Stimulated activated effector memory CD8-positive, alpha-beta T cell treated with anti-CD3 and anti-CD28 coated beads, Interleukin-12 subunit alpha, Interleukin-12 subunit beta, amount 100 ng/mL, for 72 hours (primary cell): ENCODE measurements around the gene SLIT3.
A peak's percentile ranks its signal among the peaks of the same experiment; 100 is the strongest.
"Not testable (repeated sequence)": the region's sequence is repeated elsewhere in the genome, so short reads cannot be mapped to it uniquely, and the experiment has no call there.

Experiments used
- ATAC-seq: fragments of 150-1000 bp; cut with Tn5 transposase; 2 replicates; pipeline ENCODE4 v1.10.0; 2021
- DNase-seq, 2 donors: peaks; one replicate each; pipeline ENCODE4 v3.0.0; 2021 to 2022; ENCODE audit warnings: low spot score in 2 of 2
- H3K27ac Mint-ChIP-seq: one replicate; pipeline ENCODE4 v1.8.0; 2022; ENCODE audit warnings: mild to moderate bottlenecking, mixed read lengths
- H3K36me3 Mint-ChIP-seq: one replicate; pipeline ENCODE4 v1.8.0; 2022; ENCODE audit warnings: mild to moderate bottlenecking, mixed read lengths
- H3K4me1 Mint-ChIP-seq: one replicate; pipeline ENCODE4 v1.8.0; 2022; ENCODE audit warnings: mixed read lengths
- H3K4me3 Mint-ChIP-seq: one replicate; pipeline ENCODE4 v1.8.0; 2022; ENCODE audit warnings: mild to moderate bottlenecking, mixed read lengths
- H3K9me3 Mint-ChIP-seq: one replicate; pipeline ENCODE4 v1.8.0; 2022; ENCODE audit warnings: mixed read lengths

SLIT3 gene

DNA sequence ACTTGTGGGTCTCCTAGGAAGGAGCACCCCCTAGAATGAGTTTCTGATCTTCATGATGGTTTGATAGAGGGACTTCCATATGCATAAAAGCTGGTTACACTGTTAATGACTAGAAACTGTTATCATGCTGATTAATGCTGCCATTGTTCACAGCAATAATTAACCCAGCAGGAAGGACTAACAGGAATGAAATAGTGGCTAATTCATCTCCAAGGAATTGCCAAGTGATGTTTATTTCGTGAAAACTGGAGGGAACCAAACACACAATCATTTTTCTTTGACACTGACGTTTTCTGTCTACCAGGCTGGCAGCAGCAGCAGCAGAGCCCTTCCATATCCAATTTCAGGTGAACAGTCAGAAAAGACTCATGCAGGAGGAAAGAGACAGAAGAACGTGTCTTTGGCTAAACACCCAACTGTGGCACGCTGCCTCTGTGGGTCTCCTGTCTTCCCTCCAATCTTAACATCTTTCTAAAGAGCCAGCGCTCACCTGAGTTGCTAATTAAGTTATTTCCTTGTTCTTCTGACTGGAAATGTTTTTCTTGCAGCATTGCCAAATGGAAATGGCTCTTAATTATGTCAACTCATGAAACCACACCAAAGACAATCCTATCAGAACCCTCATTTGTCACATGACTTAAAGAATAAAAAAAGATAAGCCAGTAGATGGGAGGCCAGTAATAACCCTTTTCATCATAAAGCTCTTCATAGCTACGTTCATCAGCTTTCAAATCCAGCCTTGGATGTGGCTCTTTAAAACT lies 181.5 kb downstream of the SLIT3 start:
- Mint-ChIP-seq H3K9me3 (no peaks in the 10 kb centered on the region), H3K27ac (no peak overlapping the region)

DNA sequence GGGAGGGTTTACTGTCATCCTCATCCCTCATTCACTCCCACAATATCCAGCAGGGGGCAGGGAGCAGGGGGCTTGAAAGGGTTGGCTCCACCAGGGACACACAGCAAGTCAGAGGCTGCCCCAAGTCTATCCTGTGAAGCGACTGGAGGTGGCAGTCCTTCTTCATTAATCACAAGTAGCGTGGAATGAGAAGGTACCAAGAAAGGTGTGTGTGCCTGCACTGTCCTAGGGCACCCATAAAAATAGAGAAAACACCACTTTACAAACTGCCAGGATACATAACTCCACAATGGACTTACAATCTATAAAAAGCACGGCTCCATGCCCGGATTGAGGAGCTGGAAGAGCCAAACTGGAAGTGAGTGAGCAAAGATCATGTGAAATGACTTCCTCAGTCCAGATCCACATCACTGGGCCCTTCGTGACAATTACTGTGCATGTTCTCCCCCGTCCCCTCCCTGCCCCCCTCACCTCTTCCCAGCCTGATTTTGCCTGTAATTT lies 183.9 kb downstream of the SLIT3 start:
- DNase-seq (no peak), ATAC-seq (peak; percentile 26)
- no peaks in the 10 kb centered on the region for H3K36me3 Mint-ChIP-seq
- H3K27ac Mint-ChIP-seq, result no peak overlapping the region
- H3K9me3 Mint-ChIP-seq, result no peaks in the 10 kb centered on the region
- H3K4me1 Mint-ChIP-seq, result no peaks in the 10 kb centered on the region
- H3K4me3 Mint-ChIP-seq, result no peak overlapping the region

More for the DNA sequence above, 181.5 kb downstream of the SLIT3 start:
- ATAC-seq (no peak), DNase-seq (no peak)
- Mint-ChIP-seq H3K36me3 (no peaks in the 10 kb centered on the region), H3K4me3 (no peak overlapping the region), H3K4me1 (no peaks in the 10 kb centered on the region)

DNA sequence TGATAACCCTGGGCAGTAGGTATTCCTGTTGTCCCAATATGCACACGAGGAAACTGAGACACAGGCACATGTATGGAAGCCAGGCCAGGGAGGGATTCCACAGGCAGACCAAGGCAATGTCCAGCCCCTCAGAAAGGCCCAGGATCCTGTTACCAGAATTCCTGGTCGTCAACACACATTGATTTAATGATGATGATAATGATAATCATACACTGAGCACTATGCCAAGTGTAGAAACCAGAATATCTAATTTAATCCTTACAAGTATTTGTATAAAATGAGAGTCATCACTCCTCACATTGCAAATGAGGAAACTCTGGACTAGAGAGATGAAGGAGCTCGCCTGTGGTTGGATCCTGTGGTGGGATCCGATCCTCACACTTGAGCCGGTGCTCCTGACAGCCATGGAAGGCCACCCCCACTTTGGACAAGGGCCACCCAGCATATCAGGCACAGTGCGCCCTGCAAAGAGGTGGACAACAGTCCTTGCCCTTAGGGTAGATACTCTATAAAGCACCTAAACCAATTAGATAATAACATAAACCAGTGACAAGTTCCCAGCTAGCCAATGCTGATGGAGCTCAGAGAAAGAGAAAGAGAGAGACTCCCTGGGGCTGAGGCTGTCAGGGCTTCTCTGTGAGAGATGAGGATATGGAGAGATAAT lies 185.3 kb downstream of the SLIT3 start:
- no peaks in the 10 kb centered on the region for H3K4me1 Mint-ChIP-seq
- no peak overlapping the region for H3K4me3 Mint-ChIP-seq
- ATAC-seq (no peak), DNase-seq (no peak)
- H3K27ac Mint-ChIP-seq, result no peak overlapping the region
- no peaks in the 10 kb centered on the region for H3K36me3 Mint-ChIP-seq
- no peaks in the 10 kb centered on the region for H3K9me3 Mint-ChIP-seq

DNA sequence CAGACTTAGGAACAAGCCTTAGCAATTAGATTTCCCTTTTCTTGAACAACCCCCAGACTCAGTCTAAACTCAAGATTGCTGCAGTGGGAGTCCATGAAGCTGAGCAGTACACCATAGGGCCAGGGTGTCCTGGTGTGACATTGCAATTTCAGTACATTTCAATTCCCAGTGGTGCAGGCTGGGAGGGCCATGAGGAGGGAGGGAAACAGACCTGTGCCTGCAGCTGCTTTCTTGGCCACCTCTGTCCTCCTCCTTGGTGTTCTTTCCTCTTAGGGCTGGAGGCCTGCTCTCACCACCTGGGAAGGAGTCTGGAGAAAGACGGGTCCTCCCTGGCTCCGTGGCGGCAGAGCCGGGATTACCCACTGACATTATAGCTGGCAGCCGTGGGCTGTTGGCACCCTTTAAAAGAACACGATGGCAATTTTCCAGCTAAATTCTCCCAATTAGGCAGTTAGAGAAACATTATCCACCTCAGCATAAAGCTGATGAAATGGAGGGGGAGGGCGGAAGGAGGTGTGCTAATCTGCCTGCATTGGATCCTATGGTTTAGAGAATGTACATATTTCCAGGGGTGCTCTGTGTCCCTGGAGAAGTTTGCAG lies 186.4 kb downstream of the SLIT3 start:
- Mint-ChIP-seq H3K36me3 (no peaks in the 10 kb centered on the region), H3K9me3 (no peaks in the 10 kb centered on the region), H3K27ac (no peak overlapping the region), H3K4me1 (no peaks in the 10 kb centered on the region), H3K4me3 (no peak overlapping the region)
- DNase-seq (no peak), ATAC-seq (no peak)

DNA sequence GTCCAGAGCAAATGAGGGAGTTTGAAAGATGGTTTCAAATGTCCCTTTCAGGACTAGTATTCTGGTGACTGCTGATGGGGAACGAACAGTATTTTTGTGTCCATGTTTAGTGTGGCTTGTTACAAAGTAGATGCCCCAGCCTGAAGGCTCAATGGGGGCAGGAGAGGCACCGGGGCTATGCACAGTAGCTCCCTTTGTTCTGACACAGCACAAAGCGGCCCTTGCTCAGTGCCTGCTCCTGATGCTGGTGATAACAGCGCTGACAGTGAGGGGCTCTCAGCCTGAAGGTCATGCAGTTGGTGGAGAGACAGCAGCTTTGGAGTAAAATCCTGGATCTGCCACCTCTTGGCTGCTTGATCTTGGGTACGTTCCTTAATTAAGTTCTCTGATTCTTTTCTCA lies 188.9 kb downstream of the SLIT3 start:
- H3K9me3 Mint-ChIP-seq, result no peaks in the 10 kb centered on the region
- H3K4me1 Mint-ChIP-seq, result no peaks in the 10 kb centered on the region
- ATAC-seq (no peak), DNase-seq (no peak)
- H3K36me3 Mint-ChIP-seq, result no peaks in the 10 kb centered on the region
- no peak overlapping the region for H3K4me3 Mint-ChIP-seq
- H3K27ac Mint-ChIP-seq, result no peak overlapping the region

DNA sequence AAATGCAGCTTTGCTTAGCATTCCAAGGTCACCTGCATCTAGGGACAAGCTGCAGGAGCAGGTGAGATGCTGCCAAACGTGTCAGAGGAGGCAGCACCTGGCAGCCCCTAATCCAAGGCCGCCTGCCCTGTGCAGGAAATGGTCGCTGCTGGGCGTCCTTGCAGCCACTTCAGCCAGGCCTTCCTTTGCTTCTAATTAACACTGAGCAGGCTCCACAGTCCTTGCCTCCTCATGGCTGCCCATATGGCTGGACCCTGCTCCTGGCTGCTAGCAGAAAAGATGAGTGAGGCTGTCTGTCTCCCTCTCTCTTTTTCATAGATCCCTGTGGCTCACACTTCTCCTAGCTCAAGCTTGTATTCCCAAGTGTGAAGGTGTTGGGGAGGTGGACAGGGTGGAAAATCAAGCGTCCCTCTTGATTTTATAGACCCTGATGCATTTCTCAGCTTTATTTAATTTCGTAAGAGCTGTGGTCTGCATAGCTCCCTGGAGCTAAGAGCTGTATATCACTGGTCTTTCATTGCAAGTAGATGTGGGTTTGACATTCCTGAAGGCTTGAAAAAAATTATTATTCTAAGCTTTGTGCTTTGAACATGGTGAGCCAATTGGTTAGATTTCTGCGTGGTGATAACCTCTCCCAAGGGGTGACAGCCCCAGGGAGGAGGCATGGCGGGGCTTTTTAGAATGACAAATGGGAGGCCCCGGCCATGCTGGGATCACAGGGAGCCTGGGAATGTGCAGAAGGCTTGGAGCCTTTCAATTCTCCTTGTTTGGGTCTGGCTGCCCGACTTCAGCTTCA lies 193.8 kb downstream of the SLIT3 start:
- ATAC-seq, result no peak
- Mint-ChIP-seq H3K4me1 (no peaks in the 10 kb centered on the region), H3K4me3 (no peak overlapping the region), H3K36me3 (no peaks in the 10 kb centered on the region), H3K27ac (no peak overlapping the region), H3K9me3 (peaks cover 2% of the 10 kb centered on the region)
- no peak for DNase-seq

DNA sequence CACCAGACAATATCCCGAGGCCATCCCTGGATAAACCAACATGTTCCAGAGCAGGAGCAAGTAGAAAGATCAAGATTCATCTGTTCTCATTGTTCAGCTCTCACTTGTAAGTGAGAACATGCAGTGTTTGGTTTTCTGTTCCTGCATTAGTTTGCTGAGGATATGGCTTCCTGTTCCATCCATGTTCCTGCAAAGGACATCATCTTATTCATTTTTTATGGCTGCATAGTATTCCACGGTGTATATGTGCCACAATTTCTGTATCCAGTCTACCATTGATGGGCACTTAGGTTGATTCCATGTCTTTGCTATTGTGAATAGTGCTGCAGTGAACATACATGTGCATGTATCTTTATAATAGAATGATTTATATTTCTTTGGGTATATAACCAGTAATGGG lies 195.4 kb downstream of the SLIT3 start:
- ATAC-seq, H3K4me3 Mint-ChIP-seq, DNase-seq, H3K4me1 Mint-ChIP-seq, H3K36me3 Mint-ChIP-seq, H3K9me3 Mint-ChIP-seq, H3K27ac Mint-ChIP-seq: not testable (repeated sequence)

DNA sequence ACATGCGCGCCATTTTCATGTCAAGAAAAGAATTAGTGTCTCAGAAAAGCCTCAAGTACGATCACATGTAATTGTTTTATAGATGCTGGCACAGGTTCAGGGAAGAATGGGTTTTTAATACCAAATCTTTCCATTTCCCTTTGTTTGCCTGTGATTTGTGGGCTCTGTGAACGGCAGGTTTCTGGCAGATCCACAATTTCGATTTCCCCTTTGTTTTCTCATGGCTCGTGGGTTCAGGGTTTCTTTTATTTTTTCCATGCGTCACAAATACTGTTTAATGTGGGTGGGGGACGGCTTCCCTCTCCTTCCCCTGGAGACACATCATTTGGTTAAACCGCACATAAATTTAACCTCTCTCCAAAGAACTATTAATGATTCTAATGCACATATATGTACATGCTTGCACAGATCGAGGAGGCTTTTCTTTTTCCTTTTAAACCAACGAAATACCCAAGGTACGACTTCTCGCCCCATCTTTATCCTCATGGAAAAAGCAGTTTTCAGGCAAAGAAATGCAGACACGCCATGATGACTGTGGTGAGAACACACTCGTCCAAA lies 195.9 kb downstream of the SLIT3 start:
- Mint-ChIP-seq H3K4me1 (no peaks in the 10 kb centered on the region), H3K9me3 (peaks cover 2% of the 10 kb centered on the region), H3K36me3 (no peaks in the 10 kb centered on the region), H3K27ac (no peak overlapping the region), H3K4me3 (no peak overlapping the region)
- DNase-seq, result no peak
- no peak for ATAC-seq

DNA sequence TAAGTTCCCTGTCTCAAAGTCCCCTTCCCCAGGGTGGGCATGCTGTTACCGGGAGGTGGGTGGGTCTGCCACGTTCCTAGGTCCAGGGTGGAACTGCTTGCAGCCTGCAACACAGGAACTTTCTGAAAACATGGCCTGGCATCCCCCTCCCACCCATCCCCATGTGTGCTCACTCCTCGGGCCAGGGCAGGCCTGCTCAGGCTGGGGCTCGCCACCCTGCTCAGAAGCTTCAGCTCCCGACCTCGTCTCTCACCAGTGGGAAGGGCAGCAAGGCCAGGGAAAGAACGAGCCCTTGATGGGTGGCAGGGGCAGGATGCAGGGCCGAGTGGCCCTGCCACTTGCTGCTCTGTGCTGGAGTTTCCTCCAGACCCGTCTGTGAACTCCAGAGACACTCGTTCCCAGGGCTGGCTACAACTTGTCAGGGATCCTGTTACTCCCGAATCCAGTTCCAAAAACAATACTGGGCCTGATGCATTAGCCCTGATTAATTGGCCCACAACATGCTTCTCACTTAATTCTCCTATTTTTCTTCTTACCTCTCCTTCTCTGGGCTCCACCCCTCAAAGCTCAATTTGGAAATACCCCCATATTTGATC lies 197.3 kb downstream of the SLIT3 start:
- Mint-ChIP-seq H3K36me3 (no peaks in the 10 kb centered on the region), H3K4me1 (no peaks in the 10 kb centered on the region), H3K4me3 (no peak overlapping the region), H3K27ac (no peak overlapping the region), H3K9me3 (peaks cover 2% of the 10 kb centered on the region)
- ATAC-seq (no peak), DNase-seq (no peak)

DNA sequence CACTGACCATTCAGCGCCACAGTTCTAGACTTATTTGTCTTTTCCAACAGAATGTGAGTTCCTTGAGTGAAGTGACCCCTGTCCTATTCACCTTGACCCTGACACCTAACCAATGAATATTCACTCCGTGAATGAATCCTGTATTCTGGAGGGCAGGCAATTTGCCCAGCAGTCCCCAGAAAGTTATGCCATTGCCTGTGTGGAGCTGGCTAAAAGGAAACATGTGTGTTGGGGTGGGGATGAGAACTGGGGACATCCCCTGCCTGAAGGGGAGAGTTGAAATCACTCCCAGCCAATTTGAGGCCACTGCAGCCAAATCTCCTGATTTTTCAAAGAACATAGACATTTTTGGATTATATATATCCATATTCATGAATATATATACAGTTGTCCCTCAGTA lies 199.0 kb downstream of the SLIT3 start:
- H3K36me3 Mint-ChIP-seq, result no peaks in the 10 kb centered on the region
- no peak overlapping the region for H3K4me3 Mint-ChIP-seq
- ATAC-seq (no peak), DNase-seq (no peak)
- H3K4me1 Mint-ChIP-seq, result no peaks in the 10 kb centered on the region
- H3K9me3 Mint-ChIP-seq, result peaks cover 2% of the 10 kb centered on the region
- no peak overlapping the region for H3K27ac Mint-ChIP-seq

DNA sequence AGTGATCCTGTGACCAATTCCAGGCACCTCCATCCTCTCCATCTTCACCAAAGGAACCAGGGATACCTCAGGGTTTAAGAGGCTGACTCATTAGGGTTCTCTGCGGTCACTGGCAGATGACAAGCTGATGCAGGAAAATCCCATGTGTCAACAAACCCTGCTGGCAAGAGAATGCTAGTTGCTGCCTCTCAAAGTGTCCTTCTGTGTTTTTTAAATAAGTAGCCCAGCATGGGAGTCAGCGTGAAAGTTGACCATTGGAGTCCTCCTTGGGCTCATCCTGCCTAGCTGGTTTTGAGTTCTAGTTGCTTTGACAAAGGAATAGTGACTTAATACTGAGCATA lies 200.2 kb downstream of the SLIT3 start:
- H3K36me3 Mint-ChIP-seq, result no peaks in the 10 kb centered on the region
- ATAC-seq, result no peak
- H3K4me3 Mint-ChIP-seq, result no peak overlapping the region
- no peak for DNase-seq
- H3K9me3 Mint-ChIP-seq, result peaks cover 2% of the 10 kb centered on the region
- H3K4me1 Mint-ChIP-seq, result no peaks in the 10 kb centered on the region
- no peak overlapping the region for H3K27ac Mint-ChIP-seq

DNA sequence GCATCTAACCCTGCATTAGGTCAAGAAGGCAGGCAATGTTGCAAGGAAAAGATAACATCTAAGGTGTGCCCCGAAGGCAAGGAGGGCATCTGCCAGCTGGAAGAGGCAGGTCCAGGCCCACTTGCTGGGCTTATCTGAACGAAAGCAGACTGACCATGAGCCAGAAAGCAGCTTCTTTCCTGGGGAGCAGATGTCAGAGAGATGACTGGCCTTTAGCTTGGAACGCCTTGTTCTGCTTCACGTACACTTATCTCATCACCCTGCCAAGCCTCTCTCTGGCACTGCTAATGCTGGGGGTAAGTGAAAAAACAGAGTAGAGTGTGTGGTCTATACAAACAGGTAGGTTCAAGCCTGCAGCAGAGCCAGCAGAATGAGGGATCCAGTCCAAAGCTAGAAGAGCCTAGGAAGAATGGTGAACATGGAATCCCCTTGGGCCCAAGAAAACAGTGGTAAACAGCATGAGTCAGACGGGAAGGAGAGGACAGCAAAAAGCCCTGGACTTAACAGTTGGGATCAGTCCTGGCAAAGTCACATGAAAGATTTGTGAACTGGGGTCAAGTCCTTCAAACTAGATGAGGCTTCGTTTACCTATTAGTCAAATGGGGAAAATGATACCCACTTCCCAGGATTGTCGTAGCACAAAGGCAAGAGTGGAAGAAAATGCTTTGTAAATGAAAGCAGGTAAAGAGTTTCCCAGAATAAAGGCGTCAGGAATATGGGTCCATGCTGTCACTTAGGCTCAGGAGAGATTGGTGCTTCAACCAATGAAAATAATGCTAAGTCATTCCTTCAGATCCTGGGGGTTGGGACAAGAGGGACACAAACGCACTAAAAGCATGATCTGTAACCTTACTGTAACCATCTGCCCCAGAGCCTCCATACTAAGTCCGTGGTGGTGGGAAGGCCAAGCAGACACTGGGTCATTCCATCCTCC lies 200.9 kb downstream of the SLIT3 start:
- H3K9me3 Mint-ChIP-seq, result peaks cover 1% of the 10 kb centered on the region
- no peak overlapping the region for H3K4me3 Mint-ChIP-seq
- H3K36me3 Mint-ChIP-seq, result no peaks in the 10 kb centered on the region
- no peak for DNase-seq
- ATAC-seq, result no peak
- no peak overlapping the region for H3K27ac Mint-ChIP-seq
- no peaks in the 10 kb centered on the region for H3K4me1 Mint-ChIP-seq

DNA sequence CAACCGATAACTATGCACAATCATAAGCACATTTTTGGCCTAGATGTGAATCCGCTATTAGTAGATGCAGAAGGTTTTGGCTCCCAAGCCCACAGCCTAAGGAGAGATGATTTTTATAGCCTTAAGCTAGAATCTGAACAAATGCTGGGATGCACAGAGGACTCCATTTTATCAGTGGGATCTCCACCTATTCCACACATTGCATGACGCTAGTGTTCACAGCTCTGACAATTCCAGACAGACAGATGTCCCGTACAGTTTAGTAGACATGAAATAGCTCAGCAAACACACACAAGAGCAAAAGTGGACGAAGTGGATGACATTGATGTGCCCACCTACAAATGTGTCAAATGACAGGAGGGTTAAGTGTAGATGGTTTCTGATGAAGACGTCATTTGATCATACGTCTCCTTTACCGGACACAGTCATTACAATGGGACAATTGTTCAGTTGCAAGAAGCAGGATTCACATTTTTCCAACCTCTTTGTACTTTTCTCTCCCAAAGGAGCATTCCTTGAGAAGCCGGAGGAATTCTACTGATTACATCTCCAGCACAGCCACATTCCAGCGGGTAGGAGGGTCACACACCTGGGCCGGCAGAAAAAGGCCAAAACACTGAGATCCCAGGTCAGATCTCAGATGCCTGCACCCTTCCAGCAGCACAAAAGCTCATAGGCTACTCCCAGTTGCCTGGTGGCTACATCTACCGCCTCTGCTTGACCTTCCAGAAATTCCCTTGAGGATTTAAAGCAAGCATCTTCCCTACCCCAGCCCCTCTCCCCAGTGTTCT lies 202.4 kb downstream of the SLIT3 start:
- H3K9me3 Mint-ChIP-seq, result no peaks in the 10 kb centered on the region
- no peak for ATAC-seq
- H3K4me1 Mint-ChIP-seq, result no peaks in the 10 kb centered on the region
- no peak overlapping the region for H3K4me3 Mint-ChIP-seq
- no peaks in the 10 kb centered on the region for H3K36me3 Mint-ChIP-seq
- DNase-seq, result no peak
- H3K27ac Mint-ChIP-seq, result no peak overlapping the region
